HCT116 (cell line): ENCODE measurements around the gene FBXO15. TPM values are rescaled to one million over a fixed set of nuclear protein-coding genes. Genes with fewer than 3 reads are reported as not detected.

Experiments
- ATAC-seq: fragments of 200-7000 bp; cut with Tn5 transposase; 2 replicates; pipeline ENCODE4 v1.9.1; 2020; ENCODE audit warnings: mild to moderate bottlenecking, moderate library complexity
- BruUV-seq: library from RNA; stranded (reverse); fragments of 400-500 nt; replicated peaks from 2 replicates; lab custom pipeline; 2021; lab: Mats Ljungman, UMichigan
- CTCF ChIA-PET: fragments of 300-600 bp; sonication (Branson Sonifier 250); formaldehyde crosslinking; loops from one replicate; lab custom pipeline; 2021; ENCODE audit warnings: antibody characterized with exemption; lab: Charles Lee
- POLR2A ChIA-PET: fragments of 300-600, 350-600 bp; sonication (Branson Sonifier 250); formaldehyde crosslinking; loops from one replicate; lab custom pipeline; 2021; ENCODE audit warnings: antibody characterized with exemption; lab: Charles Lee
- RAD21 ChIA-PET, 2 experiments: fragments of 300-600 bp; sonication (Branson Sonifier 250); formaldehyde crosslinking; loops; one replicate each; lab custom pipeline; 2023; ENCODE audit warnings: low total read pairs in 2 of 2; ENCODE audit not compliant: uncharacterized antibody in 2 of 2, unreplicated experiment in 2 of 2, low non-redundant PET in 1 of 2; lab: Charles Lee
- DNase-seq: peaks from one replicate; pipeline ENCODE4 v3.0.0-alpha.2; 2010; ENCODE audit warnings: low read depth, low spot score
- H2AFZ ChIP-seq: fragments of 200-600 bp; shearing (Covaris generic), sonication (generic); 2 replicates; pipeline ENCODE4 v1.6.1; 2017; ENCODE audit warnings: low read depth, mixed run types, mixed read lengths, antibody characterized with exemption, low read length; ENCODE audit not compliant: poor library complexity, severe bottlenecking
- H3K27ac ChIP-seq: 2 replicates; pipeline ENCODE4 v1.5.1; 2012; ENCODE audit warnings: low read depth, low read length
- H3K27me3 ChIP-seq: fragments of 200-600 bp; sonication (generic); 2 replicates; pipeline ENCODE4 v1.6.1; 2016; ENCODE audit warnings: mixed run types, low read length, mixed read lengths; ENCODE audit not compliant: insufficient read depth
- H3K36me3 ChIP-seq, 2 experiments: fragments of 200-500 bp in 1 of 2; fragments of 200-600 bp in 1 of 2; sonication (Bioruptor generic) in 1 of 2; sonication (generic) in 1 of 2; 2 replicates each; pipeline versions ENCODE4 v1.5.1 to v1.6.1; 2014 to 2016; ENCODE audit warnings: low read length in 2 of 2, inconsistent platforms in 1 of 2, mixed read lengths in 1 of 2, mixed run types in 1 of 2; ENCODE audit not compliant: insufficient read depth in 2 of 2, control insufficient read depth in 1 of 2
- H3K4me1 ChIP-seq, 2 experiments: fragments of 200-600 bp in 1 of 2; sonication (generic) in 1 of 2; 2 replicates each; pipeline versions ENCODE4 v1.5.1 to v1.6.1; 2012 to 2017; ENCODE audit warnings: low read length in 2 of 2, inconsistent platforms in 1 of 2, mild to moderate bottlenecking in 1 of 2, mixed read lengths in 1 of 2, mixed run types in 1 of 2, moderate library complexity in 1 of 2; ENCODE audit not compliant: insufficient read depth in 2 of 2, control insufficient read depth in 1 of 2
- H3K4me2 ChIP-seq: fragments of 200-600 bp; sonication (generic); 2 replicates; pipeline ENCODE4 v1.6.1; 2017; ENCODE audit warnings: mixed run types, low read length, mixed read lengths
- H3K4me3 ChIP-seq, 2 experiments: fragments of 200-600 bp in 1 of 2; sonication (generic) in 1 of 2; replicated peaks in 1 of 2; 2 replicates each; pipeline ENCODE4 v1.5.1; 2011 to 2016; ENCODE audit warnings: low read length in 2 of 2, control low read depth in 1 of 2, low read depth in 1 of 2, mild to moderate bottlenecking in 1 of 2, mixed read lengths in 1 of 2, mixed run types in 1 of 2
- H3K79me2 ChIP-seq: fragments of 200-600 bp; sonication (generic); 2 replicates; pipeline ENCODE4 v1.6.1; 2017; ENCODE audit warnings: mild to moderate bottlenecking, mixed run types, low read length, moderate library complexity, mixed read lengths; ENCODE audit not compliant: insufficient read depth
- H3K9ac ChIP-seq: fragments of 200-600 bp; sonication (generic); 2 replicates; pipeline ENCODE4 v1.6.1; 2016; ENCODE audit warnings: low read length, mixed read lengths
- H3K9me2 ChIP-seq: fragments of 200-600 bp; sonication (generic), shearing (Covaris generic); 2 replicates; pipeline ENCODE4 v1.6.1; 2017; ENCODE audit warnings: mixed run types, mild to moderate bottlenecking, moderate library complexity; ENCODE audit not compliant: insufficient read depth
- H3K9me3 ChIP-seq, 2 experiments: fragments of 200-500 bp in 1 of 2; fragments of 200-600 bp in 1 of 2; sonication (Bioruptor generic) in 1 of 2; sonication (generic) in 1 of 2; 2 replicates each; pipeline ENCODE4 v1.6.1; 2014 to 2017; ENCODE audit warnings: low read length in 2 of 2, mixed read lengths in 2 of 2, inconsistent platforms in 1 of 2, low read depth in 1 of 2, mild to moderate bottlenecking in 1 of 2, mixed run types in 1 of 2, moderate library complexity in 1 of 2; ENCODE audit not compliant: control insufficient read depth in 1 of 2, insufficient read depth in 1 of 2
- H4K20me1 ChIP-seq: fragments of 200-600 bp; sonication (generic), shearing (Covaris generic); 2 replicates; pipeline ENCODE4 v1.6.1; 2017; ENCODE audit warnings: mixed run types, mild to moderate bottlenecking, moderate library complexity; ENCODE audit not compliant: insufficient read depth
- ATF3 ChIP-seq: IDR thresholded peaks from 2 replicates; pipeline ENCODE4 v1.6.1; 2012
- CTCF ChIP-seq, 3 experiments: fragments of 200-600 bp in 1 of 3; sonication (generic) in 1 of 3; IDR thresholded peaks in 2 of 3; conservative IDR thresholded peaks in 1 of 3; 2 replicates each; pipeline ENCODE4 v1.5.1; 2012 to 2017; ENCODE audit warnings: low read depth in 2 of 3, low read length in 2 of 3, antibody characterized with exemption in 1 of 3, borderline replicate concordance in 1 of 3, control low read depth in 1 of 3, mild to moderate bottlenecking in 1 of 3, mixed read lengths in 1 of 3, mixed run types in 1 of 3, moderate library complexity in 1 of 3; ENCODE audit not compliant: insufficient read depth in 1 of 3
- EZH2phosphoT487 ChIP-seq: fragments of 200-600 bp; IDR thresholded peaks from 2 replicates; pipeline ENCODE4 v1.6.1; 2018; ENCODE audit warnings: antibody characterized with exemption, borderline replicate concordance
- RAD21 ChIP-seq: IDR thresholded peaks from 2 replicates; pipeline ENCODE4 v1.6.1; 2012; ENCODE audit warnings: low read depth, mild to moderate bottlenecking
- REST ChIP-seq: IDR thresholded peaks from 2 replicates; pipeline ENCODE4 v1.6.1; 2012; ENCODE audit warnings: low read depth
- YY1 ChIP-seq: IDR thresholded peaks from 2 replicates; pipeline ENCODE4 v1.6.1; 2011; ENCODE audit warnings: low read length, low read depth, moderate library complexity, mild to moderate bottlenecking; ENCODE audit not compliant: insufficient replicate concordance; ENCODE audit errors: extremely low read depth
- intact Hi-C: fragments of 100-400 bp; cut with micrococcal nuclease; formaldehyde crosslinking; loops from 2 replicates; pipeline ENCODE4 v1.10.0; 2022
- total RNA-seq: library from RNA; stranded (reverse); gene quantifications from one replicate; pipeline ENCODE4 v1.2.1, GENCODE V29; 2021; ENCODE audit not compliant: unreplicated experiment

FBXO15 gene
- total RNA-seq, 1 experiment from 2014 or later: 1.1 TPM

- no peak for TF ChIP-seq CTCF (IDR thresholded peaks at IDR 0.05 in 2 of 3, conservative IDR thresholded peaks at IDR 0.05 in 1 of 3; ENCODE audit: borderline replicate concordance in 1 of 3, insufficient read depth in 1 of 3, low read depth in 2 of 3, low read length in 2 of 3)
- no peak for TF ChIP-seq ATF3
- no peak for TF ChIP-seq REST
- no peak for TF ChIP-seq RAD21
- TF ChIP-seq YY1: no peak
- TF ChIP-seq EZH2phosphoT487: no peak
Measured at GRCh38 chr18:74110149-74110548, 37.5 kb downstream of the FBXO15 start (continued).

- CTCF ChIA-PET: no interaction called here
- no peak for ATAC-seq
- no TSS peak for BruUV-seq
- Histone ChIP-seq H3K4me3 (no peak overlapping the region), H3K9me3 (no peaks in the 10 kb centered on the region), H3K9ac (no peak overlapping the region), H3K4me2 (no peak overlapping the region), H3K27ac (no peak overlapping the region), H3K79me2 (no peaks in the 10 kb centered on the region), H3K9me2 (no peaks in the 10 kb centered on the region), H2AFZ (no peak overlapping the region), H3K36me3 (no peaks in the 10 kb centered on the region), H4K20me1 (no peaks in the 10 kb centered on the region; the same call in 1 of the 2 replicates), H3K27me3 (0 out of 2 replicates have a peak, but pooled peaks cover 7% of the 10 kb centered on the region), H3K4me1 (no peaks in the 10 kb centered on the region)
- POLR2A ChIA-PET: no interaction called here
- TF ChIP-seq ATF3: no peak
- RAD21 ChIA-PET: no interaction called here
- DNase-seq: no peak
- intact Hi-C loops: no loop called here
Measured at GRCh38 chr18:74108460-74108859, 39.2 kb downstream of the FBXO15 start.
